Glutamatergic neuron (in vitro differentiated cells): ENCODE data around the gene ACAN. TPM values are rescaled to one million over a fixed set of nuclear protein-coding genes. Genes with fewer than 3 reads are reported as not detected.

ENCODE experiments used
- DNase-seq: peaks from one replicate; pipeline ENCODE4 v3.0.0; 2022
- H3K27ac Mint-ChIP-seq: one replicate; pipeline ENCODE4 v1.8.0; 2020; ENCODE audit warnings: mild to moderate bottlenecking, mixed read lengths, inconsistent platforms; ENCODE audit not compliant: unreplicated experiment
- H3K27me3 Mint-ChIP-seq: one replicate; pipeline ENCODE4 v1.8.0; 2020; ENCODE audit warnings: mild to moderate bottlenecking, moderate library complexity, mixed read lengths, inconsistent platforms; ENCODE audit not compliant: unreplicated experiment
- H3K36me3 Mint-ChIP-seq: one replicate; pipeline ENCODE4 v1.8.0; 2020; ENCODE audit warnings: mild to moderate bottlenecking, mixed read lengths, inconsistent platforms; ENCODE audit not compliant: unreplicated experiment
- H3K4me1 Mint-ChIP-seq: one replicate; pipeline ENCODE4 v1.8.0; 2020; ENCODE audit warnings: mild to moderate bottlenecking, low read depth, mixed read lengths, inconsistent platforms; ENCODE audit not compliant: unreplicated experiment
- H3K4me3 Mint-ChIP-seq: one replicate; pipeline ENCODE4 v1.8.0; 2020; ENCODE audit warnings: mild to moderate bottlenecking, mixed read lengths, inconsistent platforms; ENCODE audit not compliant: unreplicated experiment
- H3K9me3 Mint-ChIP-seq: one replicate; pipeline ENCODE4 v1.8.0; 2020; ENCODE audit warnings: mild to moderate bottlenecking, moderate library complexity, mixed read lengths, inconsistent platforms; ENCODE audit not compliant: unreplicated experiment
- total RNA-seq: library from RNA; stranded (reverse); fragmentation: NEBNext Ultra II Directional; extraction: Animal tissue kit (Norgen Biotek cat#: 25700); gene quantifications from one replicate; pipeline ENCODE4 v1.2.1, GENCODE V29; 2021; ENCODE audit not compliant: unreplicated experiment
- TF ChIP-seq, protein P1 (sequence below): fragments of 200-600 bp; sonication (generic); IDR thresholded peaks from one replicate; pipeline ENCODE4 v1.5.0; 2021; ENCODE audit not compliant: partially characterized antibody, unreplicated experiment

Gene ACAN
- total RNA-seq, 1 donor from 2014 or later, result 0.05 TPM

DNA sequence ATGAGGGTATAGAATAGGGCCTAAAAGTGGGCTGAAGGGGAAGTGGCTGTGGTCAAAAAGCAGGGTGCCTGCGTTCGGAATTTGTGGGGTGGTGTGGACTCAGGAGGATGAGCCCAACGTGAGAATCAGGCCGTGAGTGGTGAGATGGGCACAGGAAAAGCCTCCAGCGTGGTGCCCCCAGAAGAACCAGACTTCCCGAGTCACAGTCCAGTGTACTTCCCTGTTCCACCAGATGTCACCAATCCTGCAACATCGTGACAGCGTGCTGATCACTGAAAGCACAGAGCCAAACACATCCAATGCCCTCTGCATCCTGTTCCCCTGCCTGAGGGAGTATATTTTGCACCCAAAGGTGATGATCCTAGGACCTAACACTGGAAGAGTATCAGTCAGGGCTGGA is 20.8 kb upstream of the ACAN start:
- Mint-ChIP-seq H3K27ac (no peak overlapping the region), H3K4me3 (no peak overlapping the region), H3K36me3 (no peaks in the 10 kb centered on the region), H3K9me3 (peaks cover under 1% of the 10 kb centered on the region), H3K4me1 (no peaks in the 10 kb centered on the region), H3K27me3 (peaks cover 2% of the 10 kb centered on the region)
- TF ChIP-seq, protein P1, sequence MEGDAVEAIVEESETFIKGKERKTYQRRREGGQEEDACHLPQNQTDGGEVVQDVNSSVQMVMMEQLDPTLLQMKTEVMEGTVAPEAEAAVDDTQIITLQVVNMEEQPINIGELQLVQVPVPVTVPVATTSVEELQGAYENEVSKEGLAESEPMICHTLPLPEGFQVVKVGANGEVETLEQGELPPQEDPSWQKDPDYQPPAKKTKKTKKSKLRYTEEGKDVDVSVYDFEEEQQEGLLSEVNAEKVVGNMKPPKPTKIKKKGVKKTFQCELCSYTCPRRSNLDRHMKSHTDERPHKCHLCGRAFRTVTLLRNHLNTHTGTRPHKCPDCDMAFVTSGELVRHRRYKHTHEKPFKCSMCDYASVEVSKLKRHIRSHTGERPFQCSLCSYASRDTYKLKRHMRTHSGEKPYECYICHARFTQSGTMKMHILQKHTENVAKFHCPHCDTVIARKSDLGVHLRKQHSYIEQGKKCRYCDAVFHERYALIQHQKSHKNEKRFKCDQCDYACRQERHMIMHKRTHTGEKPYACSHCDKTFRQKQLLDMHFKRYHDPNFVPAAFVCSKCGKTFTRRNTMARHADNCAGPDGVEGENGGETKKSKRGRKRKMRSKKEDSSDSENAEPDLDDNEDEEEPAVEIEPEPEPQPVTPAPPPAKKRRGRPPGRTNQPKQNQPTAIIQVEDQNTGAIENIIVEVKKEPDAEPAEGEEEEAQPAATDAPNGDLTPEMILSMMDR, result no peak
- no peak for DNase-seq

GRCh38 chr15:88785217-88785616 is 18.0 kb upstream of the ACAN start:
- Mint-ChIP-seq H3K27ac (no peak overlapping the region), H3K4me3 (no peak overlapping the region), H3K27me3 (peaks cover 2% of the 10 kb centered on the region), H3K36me3 (no peaks in the 10 kb centered on the region), H3K4me1 (no peaks in the 10 kb centered on the region), H3K9me3 (no peaks in the 10 kb centered on the region)
- no peak for DNase-seq
- TF ChIP-seq, protein P1, result no peak

DNA sequence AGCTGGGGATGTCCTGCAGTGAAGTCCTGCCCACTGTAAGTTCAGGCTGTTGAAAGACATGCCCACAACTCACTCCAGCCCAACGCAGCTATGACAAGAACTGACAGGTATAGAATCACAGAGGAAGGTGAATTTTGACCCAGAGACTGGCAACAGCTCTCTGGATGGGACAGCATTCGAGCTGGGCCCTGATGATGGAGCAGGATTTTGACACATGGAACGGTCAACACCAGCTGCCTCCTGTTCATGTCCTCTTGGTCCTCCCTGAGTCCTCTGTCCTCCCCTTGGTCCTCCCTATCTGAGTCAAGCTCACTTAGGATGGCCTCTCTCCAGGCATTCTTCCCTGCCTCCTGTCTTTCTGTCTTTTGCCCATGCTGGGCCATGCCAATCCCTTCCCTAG is 15.2 kb upstream of the ACAN start:
- H3K36me3 Mint-ChIP-seq, result no peaks in the 10 kb centered on the region
- no peak overlapping the region for H3K4me3 Mint-ChIP-seq
- TF ChIP-seq, protein P1, result no peak
- H3K4me1 Mint-ChIP-seq, result no peaks in the 10 kb centered on the region
- H3K27ac Mint-ChIP-seq, result no peak overlapping the region
- no peak for DNase-seq
- no peaks in the 10 kb centered on the region for H3K9me3 Mint-ChIP-seq
- peaks cover 4% of the 10 kb centered on the region for H3K27me3 Mint-ChIP-seq

GRCh38 chr15:88788816-88789215 is 14.4 kb upstream of the ACAN start:
- Mint-ChIP-seq H3K9me3 (no peaks in the 10 kb centered on the region), H3K27me3 (peaks cover 6% of the 10 kb centered on the region), H3K4me3 (no peak overlapping the region), H3K4me1 (no peaks in the 10 kb centered on the region), H3K36me3 (no peaks in the 10 kb centered on the region), H3K27ac (no peak overlapping the region)
- TF ChIP-seq, protein P1, result no peak
- no peak for DNase-seq

DNA sequence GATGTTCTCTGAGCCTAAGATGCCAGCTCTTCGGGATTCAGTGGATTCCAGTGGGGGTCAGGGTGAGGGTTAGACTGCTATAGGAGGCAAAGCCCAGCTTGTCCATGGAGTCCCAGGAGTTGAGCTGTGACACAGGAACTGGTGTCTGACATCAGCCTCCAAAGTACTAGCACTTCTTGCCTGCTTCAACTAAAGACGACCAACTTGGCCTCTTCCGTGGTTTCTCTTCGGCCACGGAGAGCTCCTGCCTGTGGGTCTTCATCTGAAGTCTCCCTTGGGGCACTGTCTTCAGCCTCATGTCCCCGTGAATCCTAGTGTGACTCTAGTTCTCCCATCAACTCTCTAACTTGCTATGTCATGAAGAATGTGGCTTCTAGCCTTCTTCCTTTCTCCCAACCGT is 12.8 kb upstream of the ACAN start:
- TF ChIP-seq, protein P1, result no peak
- peaks cover 4% of the 10 kb centered on the region for H3K27me3 Mint-ChIP-seq
- H3K36me3 Mint-ChIP-seq, result no peaks in the 10 kb centered on the region
- no peak overlapping the region for H3K4me3 Mint-ChIP-seq
- no peak overlapping the region for H3K27ac Mint-ChIP-seq
- no peaks in the 10 kb centered on the region for H3K9me3 Mint-ChIP-seq
- no peak for DNase-seq
- H3K4me1 Mint-ChIP-seq, result no peaks in the 10 kb centered on the region
